Gastrocnemius medialis (tissue), 4 donors: ENCODE results near the gene MAGEB17.

Experiments
- CTCF ChIP-seq, 5 experiments: fragments of 450-650 bp in 3 of 5; fragments of 200-600 bp in 2 of 5; sonication (generic) in 2 of 5; IDR thresholded peaks in 4 of 5; conservative IDR thresholded peaks in 1 of 5; 1 replicate in 4 of 5; 2 replicates in 1 of 5; pipeline ENCODE4 v1.5.1; 2016 to 2019; ENCODE audit warnings: antibody characterized with exemption in 5 of 5, mild to moderate bottlenecking in 3 of 5, moderate library complexity in 3 of 5
- POLR2A ChIP-seq, 2 donors: fragments of 450-650 bp; IDR thresholded peaks; one replicate each; pipeline ENCODE4 v1.6.1; 2017; ENCODE audit warnings: antibody characterized with exemption in 2 of 2, mild to moderate bottlenecking in 2 of 2, moderate library complexity in 2 of 2

DNA sequence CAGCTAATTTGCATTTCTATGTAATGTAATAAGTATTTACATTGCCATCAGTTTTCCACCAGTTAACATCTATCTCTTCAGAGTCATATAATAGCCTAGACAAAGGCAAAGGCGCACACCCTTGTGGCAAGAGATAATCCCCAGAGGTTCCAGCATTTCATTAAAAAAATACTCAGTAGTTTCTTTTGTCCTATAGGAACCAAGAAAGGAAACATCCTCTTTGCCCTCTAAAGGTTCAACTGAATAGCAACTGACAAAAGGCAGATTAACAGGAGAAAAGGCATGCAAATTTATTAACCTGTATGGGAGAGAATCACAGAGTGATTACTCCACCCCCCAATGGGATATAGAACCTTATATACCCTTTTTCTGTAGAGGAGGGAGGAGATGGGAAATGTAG is 48.4 kb downstream of the MAGEB17 start:
- no peak for TF ChIP-seq CTCF (IDR thresholded peaks at IDR 0.05 in 4 of 5, conservative IDR thresholded peaks at IDR 0.05 in 1 of 5)
- TF ChIP-seq POLR2A (IDR thresholded peaks at IDR 0.05): no peak
